Endothelial cell of coronary artery (primary cell): ENCODE results near the gene SMCO1. TPM values are rescaled to one million over a fixed set of nuclear protein-coding genes. Genes with fewer than 3 reads are reported as not detected.

Experiments used
- total RNA-seq: library from RNA; depleted of rRNA; stranded (reverse); fragments of >200 nt; gene quantifications from 2 replicates; pipeline ENCODE4 v1.2.3, GENCODE V29; 2014

Gene SMCO1
- not detected in 2 replicates for total RNA-seq

GRCh38 chr3:196514913-196515621, at the start of gene SMCO1:
TSS of gene SMCO1 (minus strand) at chr3:196515346. CDS start at chr3:196515209, 137 bp downstream.

GRCh38 chr3:196503196-196504076, 11.7 kb downstream of the SMCO1 start, which contains the start of gene RNF168:
TSS of gene RNF168 (minus strand) at chr3:196503768. CDS start at chr3:196503173, 595 bp downstream.

Other genes with a start within 250 kb of the SMCO1 start
- gene PCYT1A, start 227.6 kb downstream of the SMCO1 start, total RNA-seq: 102 and 108 TPM in 2 replicates
- 9.1 and 12.4 TPM in 2 replicates for gene DYNLT2B, start 197.1 kb downstream of the SMCO1 start, total RNA-seq
- gene TM4SF19, start 177.0 kb downstream of the SMCO1 start, total RNA-seq: under 0.01 TPM in 1 of 2 replicates, not detected in the other
- gene UBXN7, start 82.9 kb downstream of the SMCO1 start, total RNA-seq: 15.6 and 20.8 TPM in 2 replicates
- 21.6 and 24.6 TPM in 2 replicates for gene RNF168, start 11.6 kb downstream of the SMCO1 start, total RNA-seq
- 8.1 and 9.4 TPM in 2 replicates for gene WDR53, start 53.2 kb upstream of the SMCO1 start, total RNA-seq
- 13.4 and 14.0 TPM in 2 replicates for gene FBXO45, start 53.3 kb upstream of the SMCO1 start, total RNA-seq
- 1.9 and 5.2 TPM in 2 replicates for gene NRROS, start 124.3 kb upstream of the SMCO1 start, total RNA-seq
- gene CEP19, start 196.9 kb upstream of the SMCO1 start, total RNA-seq: 1.3 and 2.4 TPM in 2 replicates
- gene PIGX, start 197.0 kb upstream of the SMCO1 start, total RNA-seq: 12.7 and 14.2 TPM in 2 replicates
- 49.3 and 72.7 TPM in 2 replicates for gene PAK2, start 224.5 kb upstream of the SMCO1 start, total RNA-seq